Measurements from ENCODE around the gene DCPS.

DNA sequence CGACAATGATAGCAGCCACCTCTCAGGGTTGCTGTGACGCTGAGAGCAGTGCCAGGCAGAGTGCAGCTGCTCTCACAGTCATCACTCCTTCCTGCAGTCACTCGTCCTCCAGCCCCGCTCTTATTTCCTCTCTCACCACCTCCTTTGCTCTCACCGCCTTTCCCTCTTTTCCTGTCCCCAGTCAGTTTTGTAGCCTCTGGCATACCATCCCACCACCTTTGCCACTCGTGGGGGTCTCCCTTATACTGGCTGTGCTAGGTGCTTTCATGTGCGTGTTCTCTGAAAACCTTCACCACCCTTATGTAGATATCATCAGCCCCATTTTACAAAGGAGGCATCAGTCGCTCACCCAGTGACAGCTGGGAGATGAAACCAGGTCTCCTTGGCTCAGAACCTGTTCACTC is 32.3 kb downstream of the DCPS start:
- TF ChIP-seq, protein P1, sequence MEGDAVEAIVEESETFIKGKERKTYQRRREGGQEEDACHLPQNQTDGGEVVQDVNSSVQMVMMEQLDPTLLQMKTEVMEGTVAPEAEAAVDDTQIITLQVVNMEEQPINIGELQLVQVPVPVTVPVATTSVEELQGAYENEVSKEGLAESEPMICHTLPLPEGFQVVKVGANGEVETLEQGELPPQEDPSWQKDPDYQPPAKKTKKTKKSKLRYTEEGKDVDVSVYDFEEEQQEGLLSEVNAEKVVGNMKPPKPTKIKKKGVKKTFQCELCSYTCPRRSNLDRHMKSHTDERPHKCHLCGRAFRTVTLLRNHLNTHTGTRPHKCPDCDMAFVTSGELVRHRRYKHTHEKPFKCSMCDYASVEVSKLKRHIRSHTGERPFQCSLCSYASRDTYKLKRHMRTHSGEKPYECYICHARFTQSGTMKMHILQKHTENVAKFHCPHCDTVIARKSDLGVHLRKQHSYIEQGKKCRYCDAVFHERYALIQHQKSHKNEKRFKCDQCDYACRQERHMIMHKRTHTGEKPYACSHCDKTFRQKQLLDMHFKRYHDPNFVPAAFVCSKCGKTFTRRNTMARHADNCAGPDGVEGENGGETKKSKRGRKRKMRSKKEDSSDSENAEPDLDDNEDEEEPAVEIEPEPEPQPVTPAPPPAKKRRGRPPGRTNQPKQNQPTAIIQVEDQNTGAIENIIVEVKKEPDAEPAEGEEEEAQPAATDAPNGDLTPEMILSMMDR (conservative IDR thresholded peaks at IDR 0.05; ENCODE audit: low read depth, low read length), result no peak
- TF ChIP-seq EZH2phosphoT487 (IDR thresholded peaks at IDR 0.05; ENCODE audit: borderline replicate concordance, low read length) (no peak), EZH2 (IDR thresholded peaks at IDR 0.05; ENCODE audit: low read length, unreplicated experiment) (no peak)

Data from PC-3 (cell line).